H1 (cell line): ENCODE results near the gene SH3PXD2A. TPM values are rescaled to one million over a fixed set of nuclear protein-coding genes. Genes with fewer than 3 reads are reported as not detected.

Experiments used
- CTCF ChIA-PET: fragments of 300-600 bp; sonication (Branson Sonifier 250); formaldehyde crosslinking; loops from one replicate; lab custom pipeline; 2021; ENCODE audit not compliant: partially characterized antibody; lab: Charles Lee
- POLR2A ChIA-PET: fragments of 300-600 bp; sonication (Branson Sonifier 250); formaldehyde crosslinking; loops from one replicate; lab custom pipeline; 2021; ENCODE audit warnings: inconsistent platforms; ENCODE audit not compliant: partially characterized antibody; lab: Charles Lee
- DNase-seq, 2 experiments: peaks; one replicate each; pipeline versions ENCODE4 v3.0.0 to v3.0.0-alpha.2; 2010 to 2022; ENCODE audit warnings: low spot score in 2 of 2, low read depth in 1 of 2, mixed read lengths in 1 of 2
- FAIRE-seq: peaks from 2 replicates; lab custom pipeline; 2011; peaks lifted over from hg19 to GRCh38; lab: Jason Lieb, UNC
- H2AFZ ChIP-seq: 2 replicates; pipeline ENCODE4 v1.8.1; 2012; ENCODE audit warnings: low read length, inconsistent platforms
- H2AK5ac ChIP-seq: 2 replicates; pipeline ENCODE4 v1.6.1; 2013; ENCODE audit warnings: low read depth, low read length
- H2BK120ac ChIP-seq: replicated peaks from 2 replicates; pipeline ENCODE3; 2013; ENCODE audit warnings: low read depth, low read length, inconsistent platforms
- H2BK12ac ChIP-seq: 2 replicates; pipeline ENCODE4 v1.6.1; 2013; ENCODE audit warnings: low read depth, low read length
- H2BK15ac ChIP-seq: 2 replicates; pipeline ENCODE4 v1.6.1; 2013; ENCODE audit warnings: low read length
- H2BK20ac ChIP-seq: 2 replicates; pipeline ENCODE4 v1.6.1; 2013; ENCODE audit warnings: low read length
- H2BK5ac ChIP-seq: 2 replicates; pipeline ENCODE4 v1.6.1; 2013; ENCODE audit warnings: low read depth, low read length
- H3K14ac ChIP-seq: 2 replicates; pipeline ENCODE4 v1.6.1; 2013; ENCODE audit warnings: inconsistent platforms; ENCODE audit not compliant: insufficient read length
- H3K18ac ChIP-seq: 2 replicates; pipeline ENCODE4 v1.6.1; 2013; ENCODE audit warnings: low read length; ENCODE audit errors: extremely low read depth
- H3K23ac ChIP-seq: 2 replicates; pipeline ENCODE4 v1.6.1; 2013; ENCODE audit warnings: inconsistent platforms; ENCODE audit not compliant: insufficient read length
- H3K23me2 ChIP-seq: 2 replicates; pipeline ENCODE4 v1.6.1; 2013; ENCODE audit warnings: low read depth, low read length
- H3K27ac ChIP-seq: 2 replicates; pipeline ENCODE4 v1.6.1; 2011; ENCODE audit warnings: low read depth, low read length, inconsistent platforms
- H3K27me3 ChIP-seq, 4 experiments: replicated peaks in 1 of 4; 1 replicate in 1 of 4; 2 replicates in 3 of 4; pipeline versions ENCODE4 v1.6.1 to v1.8.1; 2011 to 2013; ENCODE audit warnings: low read length in 3 of 4, mild to moderate bottlenecking in 3 of 4, inconsistent platforms in 2 of 4, mixed read lengths in 2 of 4, moderate library complexity in 1 of 4; ENCODE audit not compliant: control insufficient read depth in 3 of 4, insufficient read depth in 3 of 4; ENCODE audit errors: extremely low read depth in 1 of 4
- H3K36me3 ChIP-seq, 4 experiments: 2 replicates each; pipeline versions ENCODE4 v1.6.1 to v1.8.1; 2011 to 2013; ENCODE audit warnings: mild to moderate bottlenecking in 4 of 4, low read length in 3 of 4, moderate library complexity in 2 of 4, control low read depth in 1 of 4, inconsistent platforms in 1 of 4; ENCODE audit not compliant: insufficient read depth in 4 of 4, control insufficient read depth in 2 of 4
- H3K4ac ChIP-seq: replicated peaks from 2 replicates; pipeline ENCODE3; 2013; ENCODE audit warnings: low read length, low read depth, mixed read lengths, inconsistent platforms; ENCODE audit not compliant: insufficient read length
- H3K4me1 ChIP-seq, 4 experiments: replicated peaks in 1 of 4; 1 replicate in 1 of 4; 2 replicates in 3 of 4; pipeline versions ENCODE4 v1.6.1 to v1.8.1; 2011 to 2013; ENCODE audit warnings: low read length in 3 of 4, inconsistent platforms in 2 of 4, mixed read lengths in 1 of 4; ENCODE audit not compliant: insufficient read depth in 4 of 4, control insufficient read depth in 3 of 4
- H3K4me2 ChIP-seq, 2 experiments: 2 replicates each; pipeline versions ENCODE4 v1.6.1 to v1.8.1; 2011 to 2013; ENCODE audit warnings: low read depth in 2 of 2, low read length in 2 of 2, control low read depth in 1 of 2, inconsistent platforms in 1 of 2, mild to moderate bottlenecking in 1 of 2; ENCODE audit not compliant: insufficient read depth in 1 of 2
- H3K4me3 ChIP-seq, 4 experiments: fragments of 200-600, 300-600 bp in 1 of 4; sonication (generic), shearing (Covaris generic), sonication (Bioruptor Twin) in 1 of 4; 2 replicates each; pipeline versions ENCODE4 v1.5.1 to v1.8.1; 2011 to 2016; ENCODE audit warnings: low read length in 4 of 4, low read depth in 3 of 4, control low read depth in 2 of 4, inconsistent platforms in 2 of 4, mild to moderate bottlenecking in 2 of 4, mixed read lengths in 1 of 4, moderate library complexity in 1 of 4; ENCODE audit not compliant: insufficient read depth in 2 of 4; ENCODE audit errors: extremely low read depth in 1 of 4
- H3K56ac ChIP-seq: replicated peaks from 2 replicates; pipeline ENCODE3; 2013; ENCODE audit warnings: low read depth, mild to moderate bottlenecking, mixed read lengths, low read length, inconsistent platforms; ENCODE audit not compliant: insufficient read length
- H3K79me1 ChIP-seq: 2 replicates; pipeline ENCODE4 v1.6.1; 2013; ENCODE audit warnings: low read depth, low read length, control low read depth
- H3K79me2 ChIP-seq, 2 experiments: 2 replicates each; pipeline versions ENCODE4 v1.6.1 to v1.8.1; 2012 to 2013; ENCODE audit warnings: low read length in 2 of 2, mild to moderate bottlenecking in 2 of 2, inconsistent platforms in 1 of 2; ENCODE audit not compliant: insufficient read depth in 2 of 2, control insufficient read depth in 1 of 2
- H3K9ac ChIP-seq, 4 experiments: replicated peaks in 1 of 4; 1 replicate in 1 of 4; 2 replicates in 3 of 4; pipeline versions ENCODE4 v1.6.1 to v1.8.1; 2011 to 2013; ENCODE audit warnings: low read depth in 3 of 4, low read length in 3 of 4, control low read depth in 2 of 4, mild to moderate bottlenecking in 2 of 4, moderate library complexity in 2 of 4, inconsistent platforms in 1 of 4; ENCODE audit errors: extremely low read depth in 1 of 4
- H3K9me3 ChIP-seq, 2 experiments: 2 replicates each; pipeline versions ENCODE4 v1.6.1 to v1.8.1; 2012 to 2013; ENCODE audit warnings: mild to moderate bottlenecking in 2 of 2, moderate library complexity in 2 of 2, control low read depth in 1 of 2, inconsistent platforms in 1 of 2, low read depth in 1 of 2, low read length in 1 of 2, mixed read lengths in 1 of 2; ENCODE audit not compliant: insufficient read depth in 2 of 2
- H4K20me1 ChIP-seq, 2 experiments: replicated peaks in 1 of 2; 2 replicates each; pipeline versions ENCODE3 to v1.8.1; 2011 to 2013; ENCODE audit warnings: inconsistent platforms in 2 of 2, low read length in 2 of 2, mild to moderate bottlenecking in 1 of 2; ENCODE audit not compliant: insufficient read depth in 2 of 2, control insufficient read depth in 1 of 2
- H4K5ac ChIP-seq: 2 replicates; pipeline ENCODE4 v1.6.1; 2013; ENCODE audit warnings: low read length, low read depth, mixed read lengths, inconsistent platforms; ENCODE audit not compliant: insufficient read length
- H4K8ac ChIP-seq: 2 replicates; pipeline ENCODE4 v1.8.0; 2013; ENCODE audit warnings: mild to moderate bottlenecking, moderate library complexity, low read length, inconsistent platforms; ENCODE audit not compliant: insufficient read depth; ENCODE audit errors: extremely low read depth
- H4K91ac ChIP-seq: replicated peaks from 2 replicates; pipeline ENCODE3; 2013; ENCODE audit warnings: low read length, mixed read lengths, inconsistent platforms; ENCODE audit not compliant: insufficient read length
- EGR1 ChIP-seq: IDR thresholded peaks from 2 replicates; pipeline ENCODE4 v1.6.1; 2011; ENCODE audit warnings: low read depth, low read length, borderline replicate concordance
- EZH2 ChIP-seq: fragments of 200-600 bp; sonication (generic); IDR thresholded peaks from 2 replicates; pipeline ENCODE4 v1.7.1; 2012; ENCODE audit warnings: low read depth, mild to moderate bottlenecking, moderate library complexity, low read length, inconsistent platforms; ENCODE audit not compliant: severe bottlenecking
- JUND ChIP-seq: IDR thresholded peaks from 2 replicates; pipeline ENCODE4 v1.6.1; 2011; ENCODE audit warnings: mild to moderate bottlenecking, improper control_type of control experiment, low read length
- KDM4A ChIP-seq: IDR thresholded peaks from one replicate; pipeline ENCODE4 v1.7.1; 2012; ENCODE audit warnings: low read depth, mild to moderate bottlenecking, moderate library complexity, low read length, inconsistent platforms; ENCODE audit not compliant: severe bottlenecking
- NANOG ChIP-seq: IDR thresholded peaks from 2 replicates; pipeline ENCODE4 v1.6.1; 2011; ENCODE audit warnings: low read length, low read depth, mild to moderate bottlenecking, inconsistent platforms; ENCODE audit not compliant: insufficient read depth, poor library complexity, severe bottlenecking
- NRF1 ChIP-seq: IDR thresholded peaks from 2 replicates; pipeline ENCODE4 v1.6.1; 2011; ENCODE audit warnings: mild to moderate bottlenecking, low read depth, low read length, improper control_type of control experiment
- POU5F1 ChIP-seq: IDR thresholded peaks from 2 replicates; pipeline ENCODE4 v1.6.1; 2011; ENCODE audit warnings: low read depth, mild to moderate bottlenecking, low read length, moderate library complexity
- SP4 ChIP-seq: IDR thresholded peaks from 2 replicates; pipeline ENCODE4 v1.6.1; 2012; ENCODE audit warnings: low read length, inconsistent platforms
- TBP ChIP-seq: IDR thresholded peaks from 2 replicates; pipeline ENCODE4 v1.6.1; 2011; ENCODE audit warnings: low read depth, low read length, improper control_type of control experiment
- TEAD4 ChIP-seq: IDR thresholded peaks from 2 replicates; pipeline ENCODE4 v1.6.1; 2012; ENCODE audit warnings: low read depth, low read length, inconsistent platforms, mixed read lengths
- WGBS, 2 experiments: shearing (Covaris generic) in 1 of 2; methylation state at CpG; one replicate each; pipeline versions ENCODE4 v1.1.6 to v1.1.7; 2013 to 2015; ENCODE audit warnings: low lambda C conversion rate in 2 of 2, mixed read lengths in 2 of 2, inconsistent platforms in 1 of 2, low coverage in 1 of 2, missing lambda C conversion rate in 1 of 2; ENCODE audit not compliant: insufficient replicate concordance in 2 of 2, insufficient coverage in 1 of 2, insufficient read length in 1 of 2; ENCODE audit errors: extremely low coverage in 1 of 2, missing lambda C conversion rate in 1 of 2; 5-methylcytosine and 5-hydroxymethylcytosine counted together
- polyA plus RNA-seq, 7 experiments: library from polyadenylated mRNA; depleted of rRNA in 3 of 7; stranded (reverse) in 5 of 7; unstranded in 2 of 7; fragments of >200 nt in 5 of 7; fragments of 200-250 nt in 2 of 7; gene quantifications; 1 replicate in 5 of 7; 2 replicates in 1 of 7; 4 replicates in 1 of 7; pipeline versions ENCODE4 v1.2.1 to v1.2.3, GENCODE V29; 2011 to 2013; ENCODE audit warnings: missing spikeins in 2 of 7, mixed read lengths in 2 of 7
- total RNA-seq: library from RNA; stranded (reverse); fragmentation: NEBNext Ultra II Directional; extraction: Animal tissue kit (Norgen Biotek cat#: 25700); gene quantifications from 2 replicates; pipeline ENCODE4 v1.2.1, GENCODE V29; 2021
- TF ChIP-seq, protein P1 (sequence below), 3 experiments: IDR thresholded peaks; 1 replicate in 2 of 3; 2 replicates in 1 of 3; pipeline versions ENCODE4 v1.5.1 to v1.6.1; 2011; ENCODE audit warnings: low read length in 3 of 3, mild to moderate bottlenecking in 3 of 3, inconsistent platforms in 2 of 3, low read depth in 1 of 3, moderate library complexity in 1 of 3; ENCODE audit not compliant: insufficient read depth in 1 of 3; ENCODE audit errors: control extremely low read depth in 1 of 3

SH3PXD2A gene
- total and polyA plus RNA-seq, 2 of the 8 experiments (the other 6 are each of a cell fraction or from before 2014, with no cell fraction given) = 5.4 to 16.3 TPM

DNA sequence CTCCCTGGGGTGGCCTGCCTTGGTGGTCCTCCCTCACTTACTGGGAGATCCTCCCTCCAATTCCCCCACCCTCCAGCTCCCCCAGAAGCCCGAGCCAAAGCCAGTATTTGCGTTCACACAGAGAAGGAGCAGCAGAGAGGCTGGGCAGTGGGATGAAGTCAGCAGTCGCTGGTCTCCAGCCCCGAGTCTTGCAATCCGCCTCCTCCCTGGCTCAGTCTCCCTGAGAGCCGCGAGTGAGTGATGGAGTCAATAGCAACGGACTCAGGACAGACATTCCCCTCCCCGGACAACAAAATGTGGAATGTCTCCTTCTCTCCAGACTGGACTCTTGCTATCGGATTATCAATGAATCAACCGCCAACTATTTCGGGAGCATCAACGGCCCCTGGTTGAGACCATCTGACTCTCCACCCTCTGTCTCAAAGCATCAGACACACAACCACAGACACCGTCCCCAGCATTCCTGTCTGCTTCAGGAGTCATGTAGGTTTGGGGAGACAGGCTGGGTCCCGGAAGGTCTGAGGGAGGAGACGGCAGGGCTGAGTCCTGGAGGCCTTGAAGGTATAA lies 178.4 kb downstream of the SH3PXD2A start:
- H4K5ac ChIP-seq = no peak overlapping the region
- H3K79me1 ChIP-seq = no peaks in the 10 kb centered on the region
- H3K36me3 ChIP-seq = no peaks in the 10 kb centered on the region
- no peaks in the 10 kb centered on the region for H3K23me2 ChIP-seq
- H3K14ac ChIP-seq = no peak overlapping the region
- no peaks in the 10 kb centered on the region for H3K79me2 ChIP-seq
- no peak overlapping the region for H3K4ac ChIP-seq
- no peak overlapping the region for H2BK5ac ChIP-seq
- 87% methylated on average over 16 of the region's 16 CpGs; no CpG with 5 or more reads in 1 of the 2 experiments for WGBS, 2 experiments
- H3K4me1 ChIP-seq = peaks cover 0 to 6% (median 3%) of the 10 kb centered on the region in 4 experiments; a peak in 5 of 7 replicates
- H3K18ac ChIP-seq = no peak overlapping the region
- H3K56ac ChIP-seq = no peak overlapping the region
- H3K9me3 ChIP-seq = no peaks in the 10 kb centered on the region
- H4K8ac ChIP-seq = no peak overlapping the region
- no peak overlapping the region for H2AFZ ChIP-seq
- no peak overlapping the region for H4K91ac ChIP-seq
- H3K9ac ChIP-seq = no peak overlapping the region
- POLR2A ChIA-PET = no interaction called here
- H2BK20ac ChIP-seq = no peak overlapping the region
- H2BK12ac ChIP-seq = peak overlapping the region; percentile 84; the same call in 1 of the 2 replicates
- CTCF ChIA-PET = interaction anchor here (1.9 to 2.9 kb wide), 2 partner anchors 14 to 15 kb away, joined by 4 to 9 read pairs; no protein-coding TSS in a partner anchor
- no peak overlapping the region for H3K4me2 ChIP-seq
- H3K27me3 ChIP-seq = no peaks in the 10 kb centered on the region
- H4K20me1 ChIP-seq = no peaks in the 10 kb centered on the region
- H3K23ac ChIP-seq = no peak overlapping the region
- no peak for DNase-seq
- H2BK120ac ChIP-seq = no peak overlapping the region
- no peak for FAIRE-seq
- H3K4me3 ChIP-seq = no peak overlapping the region
- no peak overlapping the region for H3K27ac ChIP-seq
- no peak overlapping the region for H2BK15ac ChIP-seq
- H2AK5ac ChIP-seq = peak overlapping the region; percentile 10; the same call in 1 of the 2 replicates
- TF ChIP-seq, protein P1, sequence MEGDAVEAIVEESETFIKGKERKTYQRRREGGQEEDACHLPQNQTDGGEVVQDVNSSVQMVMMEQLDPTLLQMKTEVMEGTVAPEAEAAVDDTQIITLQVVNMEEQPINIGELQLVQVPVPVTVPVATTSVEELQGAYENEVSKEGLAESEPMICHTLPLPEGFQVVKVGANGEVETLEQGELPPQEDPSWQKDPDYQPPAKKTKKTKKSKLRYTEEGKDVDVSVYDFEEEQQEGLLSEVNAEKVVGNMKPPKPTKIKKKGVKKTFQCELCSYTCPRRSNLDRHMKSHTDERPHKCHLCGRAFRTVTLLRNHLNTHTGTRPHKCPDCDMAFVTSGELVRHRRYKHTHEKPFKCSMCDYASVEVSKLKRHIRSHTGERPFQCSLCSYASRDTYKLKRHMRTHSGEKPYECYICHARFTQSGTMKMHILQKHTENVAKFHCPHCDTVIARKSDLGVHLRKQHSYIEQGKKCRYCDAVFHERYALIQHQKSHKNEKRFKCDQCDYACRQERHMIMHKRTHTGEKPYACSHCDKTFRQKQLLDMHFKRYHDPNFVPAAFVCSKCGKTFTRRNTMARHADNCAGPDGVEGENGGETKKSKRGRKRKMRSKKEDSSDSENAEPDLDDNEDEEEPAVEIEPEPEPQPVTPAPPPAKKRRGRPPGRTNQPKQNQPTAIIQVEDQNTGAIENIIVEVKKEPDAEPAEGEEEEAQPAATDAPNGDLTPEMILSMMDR (IDR thresholded peaks at IDR 0.05; ENCODE audit: control extremely low read depth in 1 of 3, insufficient read depth in 1 of 3, low read depth in 1 of 3, low read length in 3 of 3) = no peak
- no peak for TF ChIP-seq SP4
- TF ChIP-seq TEAD4 = no peak
- TF ChIP-seq NRF1 = no peak
- no peak for TF ChIP-seq EGR1
- TF ChIP-seq EZH2 = no peak
- no peak for TF ChIP-seq NANOG
- no peak for TF ChIP-seq KDM4A
- no peak for TF ChIP-seq JUND
- no peak for TF ChIP-seq POU5F1
- TF ChIP-seq TBP = no peak
